GM12873 (cell line): ENCODE data around the gene MED13L.

Experiments
- TF ChIP-seq, protein P1 (sequence below): IDR thresholded peaks from 2 replicates; pipeline ENCODE4 v1.5.1; 2012; ENCODE audit warnings: low read depth, mild to moderate bottlenecking, moderate library complexity, low read length, control low read depth; ENCODE audit not compliant: insufficient read depth; ENCODE audit errors: missing control alignments

The MED13L gene

DNA sequence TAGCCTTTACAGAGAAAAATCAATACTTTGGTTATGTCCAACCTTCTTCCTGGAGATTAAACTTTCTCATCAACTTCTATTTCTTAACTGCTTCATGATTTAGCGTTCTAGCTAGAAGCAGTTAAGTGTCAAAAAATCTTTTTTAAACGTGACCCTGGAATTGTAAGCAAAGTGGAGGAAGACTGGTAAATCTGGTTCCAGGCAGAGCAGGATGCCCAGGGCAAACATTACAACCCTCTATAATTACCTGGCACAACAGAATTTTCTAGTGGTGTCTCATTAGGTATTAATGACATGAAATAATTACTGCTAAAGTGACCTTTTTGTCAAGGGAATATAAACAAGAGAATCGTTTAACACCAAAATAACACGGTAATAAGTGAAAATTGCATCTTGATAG is 320.8 kb downstream of the MED13L start:
- TF ChIP-seq, protein P1, sequence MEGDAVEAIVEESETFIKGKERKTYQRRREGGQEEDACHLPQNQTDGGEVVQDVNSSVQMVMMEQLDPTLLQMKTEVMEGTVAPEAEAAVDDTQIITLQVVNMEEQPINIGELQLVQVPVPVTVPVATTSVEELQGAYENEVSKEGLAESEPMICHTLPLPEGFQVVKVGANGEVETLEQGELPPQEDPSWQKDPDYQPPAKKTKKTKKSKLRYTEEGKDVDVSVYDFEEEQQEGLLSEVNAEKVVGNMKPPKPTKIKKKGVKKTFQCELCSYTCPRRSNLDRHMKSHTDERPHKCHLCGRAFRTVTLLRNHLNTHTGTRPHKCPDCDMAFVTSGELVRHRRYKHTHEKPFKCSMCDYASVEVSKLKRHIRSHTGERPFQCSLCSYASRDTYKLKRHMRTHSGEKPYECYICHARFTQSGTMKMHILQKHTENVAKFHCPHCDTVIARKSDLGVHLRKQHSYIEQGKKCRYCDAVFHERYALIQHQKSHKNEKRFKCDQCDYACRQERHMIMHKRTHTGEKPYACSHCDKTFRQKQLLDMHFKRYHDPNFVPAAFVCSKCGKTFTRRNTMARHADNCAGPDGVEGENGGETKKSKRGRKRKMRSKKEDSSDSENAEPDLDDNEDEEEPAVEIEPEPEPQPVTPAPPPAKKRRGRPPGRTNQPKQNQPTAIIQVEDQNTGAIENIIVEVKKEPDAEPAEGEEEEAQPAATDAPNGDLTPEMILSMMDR: no peak

DNA sequence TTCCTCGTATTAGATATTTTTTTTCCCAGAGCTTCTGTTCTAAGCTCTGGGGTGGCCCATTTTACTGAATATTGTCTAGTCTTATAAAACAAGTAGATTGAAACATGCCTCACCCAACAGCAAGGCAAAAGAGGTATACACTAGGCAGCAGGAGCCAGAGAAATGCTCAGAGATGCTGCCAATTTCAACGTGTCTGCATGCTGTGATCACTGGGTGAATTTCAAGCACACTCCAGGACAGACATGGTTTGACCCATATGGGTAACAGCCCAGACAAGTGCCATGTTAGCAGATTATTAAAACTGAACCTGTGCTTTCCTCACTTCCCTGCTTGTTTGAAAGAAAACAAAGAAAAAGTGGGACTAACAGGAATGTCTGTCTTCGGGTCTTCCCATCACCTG is 321.3 kb downstream of the MED13L start:
- TF ChIP-seq, protein P1: no peak

DNA sequence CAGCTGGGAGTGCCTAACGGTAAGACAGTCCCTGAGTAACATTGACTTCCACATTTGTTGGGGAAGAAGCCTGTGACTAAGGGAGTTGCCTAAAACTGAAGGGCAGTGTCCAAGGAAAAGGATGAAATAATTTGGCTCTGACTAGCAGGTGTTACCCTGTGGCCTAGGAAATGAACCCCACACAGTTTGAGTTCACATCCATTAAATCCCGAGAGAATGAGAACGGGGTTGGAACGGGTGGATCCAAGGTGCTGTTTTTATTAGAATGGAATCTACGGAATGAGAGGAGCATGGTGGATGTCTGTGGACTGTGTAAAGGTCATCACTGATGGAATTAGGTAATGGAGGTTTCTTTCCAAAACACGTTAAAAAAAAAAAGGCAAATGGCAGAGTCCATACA is 324.0 kb downstream of the MED13L start:
- TF ChIP-seq, protein P1: no peak

DNA sequence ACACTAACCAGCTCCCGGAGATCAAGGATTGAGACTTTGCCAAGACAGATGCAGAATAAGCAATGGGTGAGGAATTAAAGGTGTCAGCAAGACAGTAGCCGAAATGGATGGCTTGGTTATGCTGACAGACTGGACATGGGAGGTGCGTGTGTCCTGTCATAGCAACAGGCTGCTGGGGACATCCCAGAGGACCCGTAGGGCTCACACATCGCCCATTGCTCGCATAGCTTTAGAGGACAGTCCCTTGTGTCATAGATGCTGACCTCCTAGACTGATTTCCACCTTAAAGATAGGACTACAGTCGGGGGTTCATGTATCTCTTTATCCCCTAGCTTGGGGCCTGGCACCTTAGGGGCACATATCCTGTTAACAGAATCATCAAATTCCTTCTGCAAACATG is 324.5 kb downstream of the MED13L start:
- TF ChIP-seq, protein P1: no peak

DNA sequence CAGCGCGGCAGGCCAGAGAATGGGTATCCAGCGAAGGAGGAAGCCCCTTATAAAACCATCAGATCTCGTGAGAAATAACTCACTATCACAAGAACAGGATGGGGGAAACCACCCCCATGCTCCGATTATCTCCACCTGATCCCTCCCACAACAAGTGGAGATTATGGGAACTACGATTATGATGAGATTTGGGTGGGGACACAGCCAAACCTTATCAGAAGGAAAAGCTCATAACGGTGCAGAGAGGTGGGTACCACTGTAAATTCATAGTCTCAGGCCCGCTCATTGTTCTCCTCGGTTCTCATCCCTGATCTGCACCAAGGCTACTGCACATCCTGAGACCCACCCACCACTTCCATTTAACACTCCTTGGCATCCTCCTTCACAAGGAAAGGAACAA is 326.5 kb downstream of the MED13L start:
- TF ChIP-seq, protein P1: no peak

DNA sequence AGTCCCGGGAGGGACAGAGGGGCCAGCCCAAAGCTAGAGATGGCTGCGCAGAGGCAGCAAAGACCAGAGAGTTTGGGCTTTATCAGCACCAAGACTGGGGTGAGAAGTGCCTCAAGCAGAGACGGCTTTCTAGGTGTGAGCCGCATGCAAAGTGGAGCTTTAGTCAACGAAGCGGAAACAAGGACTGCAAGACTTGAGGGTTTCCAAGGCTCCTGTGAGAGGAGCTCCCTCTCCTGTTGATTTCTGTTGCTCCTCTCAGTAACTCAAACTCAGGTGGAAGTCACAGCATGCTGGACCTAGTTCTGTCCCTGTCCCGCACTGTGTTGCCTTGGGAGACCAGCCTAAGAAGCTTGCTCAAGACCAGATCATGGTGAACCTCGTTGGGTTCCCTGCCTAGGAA is 327.8 kb downstream of the MED13L start:
- TF ChIP-seq, protein P1: no peak

DNA sequence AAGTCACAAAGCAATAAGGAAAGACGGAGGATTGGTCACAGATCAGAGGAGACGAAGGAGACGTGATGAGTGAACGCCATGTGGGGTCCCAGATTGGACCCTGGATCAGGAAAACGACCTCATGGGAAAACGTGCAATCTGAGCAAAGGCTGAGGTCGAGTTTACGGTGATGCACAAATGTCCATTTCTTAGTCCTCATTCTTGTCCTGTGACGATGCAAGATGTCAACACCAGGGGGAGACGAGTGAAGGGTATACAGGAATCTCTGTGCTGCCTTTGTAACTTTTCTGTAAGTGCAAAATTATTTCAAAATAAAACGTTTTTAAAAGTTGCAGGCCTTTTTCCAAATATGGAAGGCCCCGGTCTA is 329.8 kb downstream of the MED13L start:
- TF ChIP-seq, protein P1: peak; percentile 22
